Esophagus muscularis mucosa (tissue), 4 donors: Measurements from ENCODE around the gene TGFBR2. TPM values are rescaled to one million over a fixed set of nuclear protein-coding genes. Genes with fewer than 3 reads are reported as not detected.

Experiments used
- DNase-seq: peaks from one replicate; pipeline ENCODE4 v3.0.0-alpha.2; 2017; ENCODE audit errors: extremely low spot score
- H3K27ac ChIP-seq, 4 donors: fragments of 200-600 bp; sonication (generic); replicated peaks in 1 of 4; 1 replicate in 3 of 4; 2 replicates in 1 of 4; pipeline ENCODE4 v1.5.1; 2016 to 2019; ENCODE audit warnings: mild to moderate bottlenecking in 1 of 4
- H3K27me3 ChIP-seq, 4 donors: fragments of 200-600 bp; sonication (generic); one replicate each; pipeline versions ENCODE4 v1.5.1 to v1.6.0; 2016 to 2019
- H3K36me3 ChIP-seq, 4 donors: fragments of 200-600 bp; sonication (generic); one replicate each; pipeline ENCODE4 v1.5.1; 2016 to 2019
- H3K4me1 ChIP-seq, 4 donors: fragments of 200-600 bp; sonication (generic); one replicate each; pipeline ENCODE4 v1.5.1; 2016 to 2019
- H3K4me3 ChIP-seq, 4 donors: fragments of 200-600 bp; sonication (generic); 1 replicate in 2 of 4; 2 replicates in 2 of 4; pipeline ENCODE4 v1.5.1; 2016 to 2019; ENCODE audit warnings: mild to moderate bottlenecking in 4 of 4, moderate library complexity in 1 of 4
- H3K9me3 ChIP-seq, 4 donors: fragments of 200-600 bp; sonication (generic); 1 replicate in 3 of 4; 2 replicates in 1 of 4; pipeline ENCODE4 v1.5.1; 2016 to 2019
- EP300 ChIP-seq: sonication (generic); formaldehyde crosslinking; IDR thresholded peaks from one replicate; pipeline ENCODE4 v1.6.1; 2017; ENCODE audit warnings: antibody characterized with exemption
- POLR2A ChIP-seq: fragments of 450-650 bp; IDR thresholded peaks from one replicate; pipeline ENCODE4 v1.6.1; 2017; ENCODE audit warnings: antibody characterized with exemption, moderate library complexity, mild to moderate bottlenecking, low read depth
- POLR2AphosphoS5 ChIP-seq, 2 donors: sonication (generic); formaldehyde crosslinking; IDR thresholded peaks; one replicate each; pipeline ENCODE4 v1.6.1; 2017; ENCODE audit warnings: antibody characterized with exemption in 2 of 2
- WGBS: methylation state at CpG from one replicate; pipeline ENCODE4 v1.1.5; 2018; 5-methylcytosine and 5-hydroxymethylcytosine counted together
- intact Hi-C: fragments of 100-400 bp; cut with DNase I; formaldehyde crosslinking; loops from one replicate; pipeline ENCODE4 v1.15.1; 2023
- total RNA-seq, 4 donors: library from RNA; depleted of rRNA; stranded (reverse); fragments of >200 nt; gene quantifications; one replicate each; pipeline versions ENCODE4 v1.1.0 to v1.2.1, GENCODE V29; 2016
- TF ChIP-seq, protein P1 (sequence below), 3 experiments: fragments of 200-600 bp in 2 of 3; fragments of 450-650 bp in 1 of 3; sonication (generic) in 2 of 3; IDR thresholded peaks; one replicate each; pipeline ENCODE4 v1.5.1; 2017 to 2019; ENCODE audit warnings: antibody characterized with exemption in 3 of 3, mild to moderate bottlenecking in 2 of 3, moderate library complexity in 1 of 3

TGFBR2 gene
- total RNA-seq, 4 donors from 2014 or later: 202 to 292 (median 261) TPM

DNA sequence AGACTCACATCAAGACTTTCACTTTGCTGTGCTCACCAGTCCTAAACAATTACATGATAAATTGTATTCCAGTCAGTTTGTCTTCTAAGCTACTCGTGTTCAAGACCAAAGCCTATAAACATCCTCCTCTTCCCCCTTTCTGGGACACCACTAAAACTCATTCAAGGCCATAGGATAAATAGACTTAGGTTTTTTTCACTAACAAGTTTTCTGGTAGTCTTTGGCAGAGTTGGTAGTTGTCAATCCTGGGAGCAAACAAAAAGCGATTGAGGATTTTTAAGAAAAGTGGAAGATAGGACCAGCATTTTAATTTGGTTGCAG, 114.9 kb downstream of the TGFBR2 start:
- no peak overlapping the region for H3K4me3 ChIP-seq
- no peak overlapping the region for H3K27ac ChIP-seq
- H3K36me3 ChIP-seq: no peaks in the 10 kb centered on the region
- intact Hi-C loops: no loop called here
- no peaks in the 10 kb centered on the region for H3K27me3 ChIP-seq
- WGBS: 49% methylated on average over 2 of the region's 2 CpGs
- H3K4me1 ChIP-seq: peaks cover 0 to 13% (median 5%) of the 10 kb centered on the region in 4 donors
- H3K9me3 ChIP-seq: no peaks in the 10 kb centered on the region
- TF ChIP-seq EP300: no peak
- no peak for TF ChIP-seq POLR2AphosphoS5 (IDR thresholded peaks at IDR 0.05)
- TF ChIP-seq POLR2A: no peak
- TF ChIP-seq, protein P1, sequence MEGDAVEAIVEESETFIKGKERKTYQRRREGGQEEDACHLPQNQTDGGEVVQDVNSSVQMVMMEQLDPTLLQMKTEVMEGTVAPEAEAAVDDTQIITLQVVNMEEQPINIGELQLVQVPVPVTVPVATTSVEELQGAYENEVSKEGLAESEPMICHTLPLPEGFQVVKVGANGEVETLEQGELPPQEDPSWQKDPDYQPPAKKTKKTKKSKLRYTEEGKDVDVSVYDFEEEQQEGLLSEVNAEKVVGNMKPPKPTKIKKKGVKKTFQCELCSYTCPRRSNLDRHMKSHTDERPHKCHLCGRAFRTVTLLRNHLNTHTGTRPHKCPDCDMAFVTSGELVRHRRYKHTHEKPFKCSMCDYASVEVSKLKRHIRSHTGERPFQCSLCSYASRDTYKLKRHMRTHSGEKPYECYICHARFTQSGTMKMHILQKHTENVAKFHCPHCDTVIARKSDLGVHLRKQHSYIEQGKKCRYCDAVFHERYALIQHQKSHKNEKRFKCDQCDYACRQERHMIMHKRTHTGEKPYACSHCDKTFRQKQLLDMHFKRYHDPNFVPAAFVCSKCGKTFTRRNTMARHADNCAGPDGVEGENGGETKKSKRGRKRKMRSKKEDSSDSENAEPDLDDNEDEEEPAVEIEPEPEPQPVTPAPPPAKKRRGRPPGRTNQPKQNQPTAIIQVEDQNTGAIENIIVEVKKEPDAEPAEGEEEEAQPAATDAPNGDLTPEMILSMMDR (IDR thresholded peaks at IDR 0.05): no peak
- DNase-seq: no peak

DNA sequence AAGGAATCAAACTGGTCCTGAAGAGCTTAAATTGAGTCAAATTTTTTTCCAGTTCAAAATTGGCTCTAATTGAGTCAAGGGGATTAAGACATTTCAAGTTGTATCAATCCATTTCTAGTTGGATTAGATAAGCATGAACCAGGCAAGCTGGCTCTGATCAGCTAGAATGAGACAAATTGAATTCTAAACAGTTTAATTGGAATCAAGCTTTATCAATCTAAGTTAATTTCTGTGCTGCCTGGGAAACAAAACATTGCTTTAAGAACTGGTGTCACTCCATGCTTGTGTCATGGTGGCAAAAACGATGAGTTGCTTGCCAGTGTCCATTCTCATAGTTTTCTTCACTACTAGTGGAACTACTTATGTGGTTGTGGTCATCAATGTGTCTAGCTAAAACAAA, 116.8 kb downstream of the TGFBR2 start:
- Histone ChIP-seq H3K36me3 (no peaks in the 10 kb centered on the region), H3K27me3 (no peaks in the 10 kb centered on the region), H3K27ac (no peak overlapping the region), H3K9me3 (no peaks in the 10 kb centered on the region), H3K4me3 (no peak overlapping the region), H3K4me1 (peaks cover 0 to 13% (median 5%) of the 10 kb centered on the region in 4 donors)
- intact Hi-C loops: no loop called here
- WGBS: 95% methylated on average over 1 of the region's 1 CpG
- TF ChIP-seq POLR2AphosphoS5 (IDR thresholded peaks at IDR 0.05): no peak
- no peak for TF ChIP-seq EP300
- no peak for TF ChIP-seq POLR2A
- TF ChIP-seq, protein P1 (IDR thresholded peaks at IDR 0.05): no peak
- no peak for DNase-seq

DNA sequence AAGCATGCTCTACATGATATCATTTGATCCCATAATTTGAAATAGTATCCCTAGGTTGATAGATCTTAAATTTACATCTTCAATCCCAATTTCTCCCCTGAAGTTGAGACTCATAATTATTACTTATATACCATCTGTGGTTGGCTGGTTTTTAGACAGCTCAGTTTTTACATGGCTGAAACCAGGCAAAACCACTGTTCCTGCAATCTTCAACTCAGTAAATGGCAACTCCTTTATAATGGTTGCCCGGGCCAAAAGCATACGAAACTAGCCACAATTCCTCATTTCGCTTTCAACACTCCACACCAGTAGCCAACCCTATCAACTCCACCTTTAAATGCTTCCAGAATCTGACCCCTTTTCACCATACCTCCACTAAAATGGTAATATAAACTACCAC, 118.5 kb downstream of the TGFBR2 start:
- intact Hi-C loops: no loop called here
- Histone ChIP-seq H3K4me1 (peaks cover 4 to 18% (median 12%) of the 10 kb centered on the region in 4 donors), H3K27me3 (no peaks in the 10 kb centered on the region), H3K36me3 (no peaks in the 10 kb centered on the region), H3K27ac (no peak overlapping the region), H3K9me3 (no peaks in the 10 kb centered on the region), H3K4me3 (no peak overlapping the region)
- TF ChIP-seq, protein P1 (IDR thresholded peaks at IDR 0.05): no peak
- TF ChIP-seq POLR2AphosphoS5 (IDR thresholded peaks at IDR 0.05) (no peak), POLR2A (no peak), EP300 (no peak)
- 96% methylated on average over 3 of the region's 3 CpGs for WGBS
- DNase-seq: no peak

DNA sequence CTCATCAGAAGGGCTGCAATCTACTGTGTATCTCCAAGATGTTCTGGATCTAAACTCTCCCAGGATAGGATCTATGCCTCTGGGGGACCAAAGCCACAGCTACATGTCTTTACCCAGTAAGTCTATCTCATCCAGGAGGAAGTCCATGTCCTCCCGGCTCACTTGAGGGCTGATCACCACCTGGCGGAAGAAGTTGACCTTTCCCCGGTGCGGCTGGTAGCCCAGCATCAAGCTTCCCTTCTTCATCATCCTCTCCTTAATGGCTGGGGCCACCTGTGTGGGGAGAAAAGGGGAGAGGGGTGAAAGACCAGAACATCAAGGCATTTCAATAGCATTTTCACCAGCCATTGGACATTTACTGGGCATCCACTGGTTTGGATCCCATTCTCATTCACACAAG, 121.7 kb downstream of the TGFBR2 start:
- H3K27ac ChIP-seq: no peak overlapping the region
- H3K27me3 ChIP-seq: no peaks in the 10 kb centered on the region
- WGBS: 100% methylated on average over 2 of the region's 4 CpGs
- no peak for DNase-seq
- H3K4me3 ChIP-seq: no peak overlapping the region
- peaks cover 4 to 11% (median 7%) of the 10 kb centered on the region in 4 donors for H3K4me1 ChIP-seq
- no peaks in the 10 kb centered on the region for H3K9me3 ChIP-seq
- no peaks in the 10 kb centered on the region for H3K36me3 ChIP-seq
- intact Hi-C loops: no loop called here
- TF ChIP-seq, protein P1 (IDR thresholded peaks at IDR 0.05): no peak
- TF ChIP-seq EP300 (no peak), POLR2A (no peak), POLR2AphosphoS5 (IDR thresholded peaks at IDR 0.05) (no peak)

DNA sequence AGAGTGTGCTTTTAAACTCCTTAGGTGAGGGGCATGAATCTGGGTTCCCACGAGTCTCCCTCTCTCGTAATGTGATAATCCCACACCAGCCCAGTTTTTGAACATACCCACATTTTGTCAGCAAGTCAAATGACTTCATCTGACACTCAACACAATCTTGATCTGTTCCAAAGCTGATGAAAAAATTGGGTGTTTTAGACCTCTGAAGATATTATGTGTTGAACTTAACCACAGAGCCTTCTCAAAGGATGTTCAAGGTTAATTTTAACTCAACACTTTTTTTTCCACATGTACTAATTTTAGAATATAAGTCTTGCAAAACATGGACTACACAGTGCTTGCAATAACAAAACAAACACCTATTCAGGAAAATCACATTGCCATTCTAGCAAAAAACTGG, 123.1 kb downstream of the TGFBR2 start:
- peaks cover 4 to 11% (median 7%) of the 10 kb centered on the region in 4 donors for H3K4me1 ChIP-seq
- DNase-seq: no peak
- H3K4me3 ChIP-seq: no peak overlapping the region
- intact Hi-C loops: no loop called here
- H3K27ac ChIP-seq: no peak overlapping the region
- H3K27me3 ChIP-seq: no peaks in the 10 kb centered on the region
- H3K9me3 ChIP-seq: no peaks in the 10 kb centered on the region
- H3K36me3 ChIP-seq: no peaks in the 10 kb centered on the region
- TF ChIP-seq POLR2AphosphoS5 (IDR thresholded peaks at IDR 0.05) (no peak), EP300 (no peak)
- 82% methylated on average over 2 of the region's 2 CpGs for WGBS
